Aorta (tissue), 5 donors: ENCODE results near the gene CD48. TPM values are rescaled to one million over a fixed set of nuclear protein-coding genes. Genes with fewer than 3 reads are reported as not detected.

Experiments used
- ATAC-seq: fragments of 200-7000 bp; cut with Tn5 transposase; one replicate; pipeline ENCODE4 v1.9.1; 2022; ENCODE audit warnings: moderate library complexity; ENCODE audit not compliant: low FRiP score
- DNase-seq, 2 donors: peaks; one replicate each; pipeline ENCODE4 v3.0.0-alpha.2; 2020
- H3K27ac ChIP-seq, 2 donors: one replicate each; pipeline ENCODE4 v1.5.1; 2013; ENCODE audit warnings: low read length in 2 of 2, mild to moderate bottlenecking in 2 of 2, moderate library complexity in 2 of 2, control low read depth in 1 of 2, inconsistent platforms in 1 of 2, low read depth in 1 of 2
- H3K27me3 ChIP-seq, 2 donors: one replicate each; pipeline ENCODE4 v1.6.1; 2013; ENCODE audit warnings: control low read depth in 1 of 2, low read length in 1 of 2, mild to moderate bottlenecking in 1 of 2, moderate library complexity in 1 of 2; ENCODE audit not compliant: insufficient read depth in 2 of 2, control insufficient read depth in 1 of 2
- H3K36me3 ChIP-seq, 2 donors: one replicate each; pipeline ENCODE4 v1.6.1; 2013; ENCODE audit warnings: control low read depth in 1 of 2, low read length in 1 of 2, mild to moderate bottlenecking in 1 of 2; ENCODE audit not compliant: insufficient read depth in 2 of 2, control insufficient read depth in 1 of 2
- H3K4me1 ChIP-seq, 2 donors: one replicate each; pipeline ENCODE4 v1.6.1; 2013; ENCODE audit warnings: low read length in 2 of 2, control low read depth in 1 of 2, mild to moderate bottlenecking in 1 of 2, moderate library complexity in 1 of 2; ENCODE audit not compliant: insufficient read depth in 2 of 2, control insufficient read depth in 1 of 2
- H3K4me3 ChIP-seq, 2 donors: one replicate each; pipeline ENCODE4 v1.5.1; 2013; ENCODE audit warnings: low read length in 2 of 2, control low read depth in 1 of 2, mild to moderate bottlenecking in 1 of 2
- H3K9me3 ChIP-seq: one replicate; pipeline ENCODE4 v1.6.1; 2013; ENCODE audit warnings: mild to moderate bottlenecking, low read length; ENCODE audit not compliant: control insufficient read depth
- WGBS, 2 donors: extraction: QIAGEN DNeasy Blood & Tissue Kit; methylation state at CpG; one replicate each; pipeline ENCODE4 v1.1.7; 2013; 5-methylcytosine and 5-hydroxymethylcytosine counted together
- intact Hi-C, 2 donors: fragments of 100-400 bp; cut with DNase I; formaldehyde crosslinking; loops; one replicate each; pipeline versions ENCODE4 v1.14.2 to v1.15.0; 2022
- polyA plus RNA-seq, 2 donors: library from polyadenylated mRNA; stranded (reverse); fragments of 200-250 nt; gene quantifications; one replicate each; pipeline ENCODE4 v1.2.3, GENCODE V29; 2013
- total RNA-seq, 2 donors: library from RNA; stranded (reverse); fragmentation: NEBNext Ultra II Directional; extraction: Animal tissue kit (Norgen Biotek cat#: 25700); gene quantifications; one replicate each; pipeline ENCODE4 v1.2.1, GENCODE V29; 2021
- donor health status: healthy with polysubstance abuse.
- donor health status: Bipolar disorder and iron deficiency.
- donor health status: DM: no; HTN: no; CAD: no.
- donor health status: DM: no; HTN: no; CAD: no.
- donor health status: DM: yes; HTN: yes; CAD: no.

The CD48 gene
- total and polyA plus RNA-seq, 4 donors = 1.7 to 11.3 (median 5.2) TPM

GRCh38 chr1:160633330-160633903, 78.2 kb downstream of the CD48 start:
- Histone ChIP-seq H3K9me3 (peaks cover 3% of the 10 kb centered on the region), H3K4me1 (no peaks in the 10 kb centered on the region), H3K4me3 (no peak overlapping the region), H3K27ac (no peak overlapping the region), H3K27me3 (no peaks in the 10 kb centered on the region), H3K36me3 (no peaks in the 10 kb centered on the region)
- DNase-seq (no peak), ATAC-seq (no peak)
- WGBS, 2 donors = 34 to 37% methylated on average over 2 of the region's 2 CpGs
- intact Hi-C loops = no loop called here

- Histone ChIP-seq H3K9me3 (peaks cover 3% of the 10 kb centered on the region), H3K4me3 (no peak overlapping the region), H3K27me3 (no peaks in the 10 kb centered on the region), H3K36me3 (no peaks in the 10 kb centered on the region), H3K4me1 (no peaks in the 10 kb centered on the region), H3K27ac (no peak overlapping the region)
- 78 to 81% methylated on average over 6 of the region's 6 CpGs for WGBS, 2 donors
- no peak for ATAC-seq
- intact Hi-C loops = no loop called here
- DNase-seq = no peak
Observed at GRCh38 chr1:160631983-160632625, 79.5 kb downstream of the CD48 start.

- H3K9me3 ChIP-seq = peaks cover 3% of the 10 kb centered on the region
- H3K4me1 ChIP-seq = no peaks in the 10 kb centered on the region
- no peak overlapping the region for H3K4me3 ChIP-seq
- H3K36me3 ChIP-seq = no peaks in the 10 kb centered on the region
- no peaks in the 10 kb centered on the region for H3K27me3 ChIP-seq
- DNase-seq (no peak), ATAC-seq (no peak)
- no peak overlapping the region for H3K27ac ChIP-seq
- 58 to 59% methylated on average over 9 of the region's 9 CpGs for WGBS, 2 donors
- intact Hi-C loops = no loop called here
Observed at GRCh38 chr1:160630523-160631451, 80.8 kb downstream of the CD48 start.

DNA sequence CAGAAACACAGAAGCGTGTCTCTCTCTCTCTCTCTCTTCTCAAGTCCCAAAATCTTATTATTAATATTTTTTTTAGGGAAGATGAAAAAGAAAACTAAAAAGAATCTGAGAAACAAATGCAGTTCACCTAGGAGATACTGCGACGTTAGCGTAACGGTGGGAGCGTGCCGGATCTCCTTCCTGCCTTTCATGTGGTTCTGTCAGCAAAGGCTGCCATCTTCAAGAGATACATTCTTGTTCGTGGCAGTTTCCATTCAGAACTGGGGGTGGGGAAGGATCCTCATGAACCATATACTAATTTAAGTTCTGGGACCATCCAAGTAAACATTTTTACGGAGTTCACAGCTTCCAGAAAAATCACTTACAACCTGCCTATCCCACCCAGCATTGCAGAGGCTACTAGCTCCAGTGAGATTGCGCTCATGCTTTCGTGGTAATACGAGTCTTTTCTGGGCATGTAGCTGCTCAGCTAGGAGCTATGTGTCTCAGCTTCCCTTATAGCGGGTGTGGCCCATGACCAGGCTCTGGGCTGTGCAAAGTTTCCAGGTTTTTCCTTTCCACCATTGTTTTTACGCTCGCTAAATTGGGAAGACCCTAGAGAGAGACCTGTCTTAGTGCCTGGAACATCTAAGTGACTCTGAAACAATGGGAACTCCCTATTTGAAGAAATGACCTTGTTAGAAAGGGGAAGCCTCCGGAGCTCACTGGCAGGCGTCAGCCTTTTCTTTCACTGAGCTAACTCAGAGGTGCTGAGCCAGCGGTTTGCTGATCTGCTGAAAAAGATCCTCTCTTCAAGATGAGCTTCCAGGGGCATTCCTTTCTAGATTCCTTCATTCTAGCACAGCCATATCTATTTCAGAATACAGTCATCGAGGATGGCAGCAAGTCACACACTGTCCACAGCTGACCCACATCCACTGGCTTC, 82.1 kb downstream of the CD48 start:
- ATAC-seq (no peak), DNase-seq (peak in 1 of 2 donors; percentile 86)
- Histone ChIP-seq H3K9me3 (peaks cover 3% of the 10 kb centered on the region), H3K4me1 (no peaks in the 10 kb centered on the region), H3K36me3 (no peaks in the 10 kb centered on the region), H3K4me3 (no peak overlapping the region), H3K27me3 (no peaks in the 10 kb centered on the region), H3K27ac (no peak overlapping the region)
- 63 to 66% methylated on average over 19 of the region's 19 CpGs for WGBS, 2 donors
- intact Hi-C loops = no loop called here

DNA sequence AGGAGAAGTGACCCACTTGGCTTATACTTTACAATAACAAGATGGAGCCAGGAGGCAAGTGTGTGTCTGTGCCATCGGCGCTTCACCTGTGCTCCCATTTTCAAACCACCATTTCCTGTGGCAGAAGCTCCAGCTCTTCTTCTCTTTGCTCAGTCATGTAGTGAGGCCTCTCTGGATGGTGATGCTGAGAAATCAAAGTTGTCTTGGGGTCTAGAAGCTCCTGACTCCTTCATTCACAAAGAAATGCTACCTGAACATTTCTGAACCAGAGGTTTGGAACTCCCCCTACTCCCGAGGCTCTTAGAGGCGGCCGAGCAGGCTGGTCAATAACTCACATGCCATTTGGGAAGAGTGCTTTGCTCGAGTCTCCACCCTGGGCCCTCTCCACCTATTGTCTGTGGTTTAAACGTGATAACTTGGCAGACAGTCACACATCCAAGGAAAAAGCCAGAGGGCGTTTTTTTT, 82.8 kb downstream of the CD48 start:
- Histone ChIP-seq H3K9me3 (peaks cover 3% of the 10 kb centered on the region), H3K4me3 (no peak overlapping the region), H3K27ac (no peak overlapping the region), H3K4me1 (no peaks in the 10 kb centered on the region), H3K36me3 (no peaks in the 10 kb centered on the region), H3K27me3 (no peaks in the 10 kb centered on the region)
- ATAC-seq (no peak), DNase-seq (no peak)
- 64 to 72% methylated on average over 8 of the region's 8 CpGs for WGBS, 2 donors
- intact Hi-C loops = no loop called here

Other genes starting within 250 kb of the CD48 start
- 1 to 10 TPM; 1.2 to 1.5 TPM for gene SLAMF6, start 188.6 kb downstream of the CD48 start, total RNA-seq
- gene SLAMF6, start 188.6 kb downstream of the CD48 start, polyA plus RNA-seq = 1 to 10 TPM in 1 of 2 donors, not detected in 1; 1.5 TPM
- 10 to 100 TPM; 10.8 to 22.9 TPM for gene CD84, start 132.3 kb downstream of the CD48 start, total RNA-seq
- gene CD84, start 132.3 kb downstream of the CD48 start, polyA plus RNA-seq = 1 to 10 TPM in 1 of 2 donors, under 1 TPM in 1; 0.41 to 4.1 TPM
- gene SLAMF1, start 64.8 kb downstream of the CD48 start, total RNA-seq = 1 to 10 TPM; 1.6 to 2.4 TPM
- gene SLAMF1, start 64.8 kb downstream of the CD48 start, polyA plus RNA-seq = not detected
- gene SLAMF7, start 27.4 kb upstream of the CD48 start, total RNA-seq = 1 to 10 TPM; 2.5 to 2.9 TPM
- 1 to 10 TPM in 1 of 2 donors, not detected in 1; 8.9 TPM for gene SLAMF7, start 27.4 kb upstream of the CD48 start, polyA plus RNA-seq
- 1 to 10 TPM in 1 of 2 donors, under 1 TPM in 1; 0.71 to 1.2 TPM for gene LY9, start 84.4 kb upstream of the CD48 start, total RNA-seq
- 1 to 10 TPM in 1 of 2 donors, under 1 TPM in 1; 0.10 to 2.0 TPM for gene LY9, start 84.4 kb upstream of the CD48 start, polyA plus RNA-seq
- gene CD244, start 151.1 kb upstream of the CD48 start, total RNA-seq = 1 to 10 TPM in 1 of 2 donors, under 1 TPM in 1; 0.36 to 1.9 TPM
- gene CD244, start 151.1 kb upstream of the CD48 start, polyA plus RNA-seq = under 1 TPM; 0.26 to 0.75 TPM
- 1 to 10 TPM in 1 of 2 donors, under 1 TPM in 1; 0.78 to 1.8 TPM for gene ITLN1, start 173.4 kb upstream of the CD48 start, total RNA-seq
- gene ITLN1, start 173.4 kb upstream of the CD48 start, polyA plus RNA-seq = 10 to 100 TPM; 58.6 to 72.6 TPM
- gene ITLN2, start 243.0 kb upstream of the CD48 start, total RNA-seq = not detected
- 1 to 10 TPM; 4.5 to 5.5 TPM for gene ITLN2, start 243.0 kb upstream of the CD48 start, polyA plus RNA-seq